HG02588 (cell line): ENCODE results near the gene USP37.

Experiments used
- ATAC-seq: cut with Tn5 transposase; IDR thresholded peaks from one replicate; pipeline ENCODE4 v1.9.1; 2021; ENCODE audit warnings: mild to moderate bottlenecking, moderate library complexity; ENCODE audit not compliant: unreplicated experiment

The USP37 gene

GRCh38 chr2:218404351-218405085, 163.6 kb downstream of the USP37 start:
- ATAC-seq: no peak

- no peak for ATAC-seq
Measured at GRCh38 chr2:218403810-218404209, 164.3 kb downstream of the USP37 start.

GRCh38 chr2:218402911-218403411, 165.2 kb downstream of the USP37 start:
- ATAC-seq: no peak

- no peak for ATAC-seq
Measured at GRCh38 chr2:218402491-218402901, 165.7 kb downstream of the USP37 start.

- ATAC-seq: no peak
Measured at GRCh38 chr2:218401890-218402289, 166.3 kb downstream of the USP37 start.

- ATAC-seq: no peak
Measured at GRCh38 chr2:218400930-218401881, 166.9 kb downstream of the USP37 start.
